GM23338 (cell line): ENCODE measurements around the gene WDR45B. TPM values are rescaled to one million over a fixed set of nuclear protein-coding genes. Genes with fewer than 3 reads are reported as not detected.

ENCODE experiments used
- ATAC-seq: fragments of 200-7000 bp; cut with Tn5 transposase; 3 replicates; pipeline ENCODE4 v1.9.1; 2020
- DNase-seq: peaks from one replicate; pipeline ENCODE4 v3.0.0-alpha.2; 2015; ENCODE audit warnings: low spot score
- H2AFZ ChIP-seq: fragments of 200-600 bp; sonication (generic); 2 replicates; pipeline ENCODE4 v1.8.0; 2016; ENCODE audit warnings: antibody characterized with exemption, mild to moderate bottlenecking, moderate library complexity
- H3F3A ChIP-seq: fragments of 200-600 bp; sonication (generic); replicated peaks from 2 replicates; pipeline ENCODE4 v1.8.0; 2017; ENCODE audit warnings: antibody characterized with exemption, mixed run types, low read depth
- H3K27ac ChIP-seq: fragments of 200-600 bp; sonication (generic); 2 replicates; pipeline ENCODE4 v1.6.1; 2016; ENCODE audit warnings: low read depth
- H3K27me3 ChIP-seq: fragments of 200-600 bp; sonication (generic); 2 replicates; pipeline ENCODE4 v1.8.0; 2016; ENCODE audit warnings: mild to moderate bottlenecking, mixed run types, moderate library complexity; ENCODE audit not compliant: insufficient read depth
- H3K36me3 ChIP-seq: fragments of 200-600 bp; sonication (generic); 2 replicates; pipeline ENCODE4 v1.8.0; 2016; ENCODE audit warnings: mild to moderate bottlenecking; ENCODE audit not compliant: insufficient read depth
- H3K4me1 ChIP-seq: fragments of 200-600 bp; sonication (generic); 2 replicates; pipeline ENCODE4 v1.8.0; 2016; ENCODE audit warnings: mild to moderate bottlenecking, moderate library complexity; ENCODE audit not compliant: insufficient read depth
- H3K4me2 ChIP-seq: fragments of 200-600 bp; sonication (generic); 2 replicates; pipeline ENCODE4 v1.7.1; 2017; ENCODE audit warnings: mixed run types
- H3K4me3 ChIP-seq: fragments of 200-600 bp; sonication (generic); 2 replicates; pipeline ENCODE4 v1.6.1; 2016; ENCODE audit warnings: mixed run types
- H3K79me2 ChIP-seq: fragments of 200-600 bp; sonication (generic); replicated peaks from 2 replicates; pipeline ENCODE4 v1.8.0; 2017; ENCODE audit warnings: mild to moderate bottlenecking; ENCODE audit not compliant: insufficient read depth
- H3K9me2 ChIP-seq: fragments of 200-600 bp; sonication (generic); 2 replicates; pipeline ENCODE4 v1.8.0; 2017; ENCODE audit not compliant: insufficient read depth
- H4K20me1 ChIP-seq: fragments of 200-600 bp; sonication (generic); replicated peaks from 2 replicates; pipeline ENCODE4 v1.8.0; 2017; ENCODE audit warnings: mild to moderate bottlenecking; ENCODE audit not compliant: insufficient read depth
- H3K27ac Mint-ChIP-seq: 2 replicates; pipeline ENCODE4 v1.8.0; 2020; ENCODE audit warnings: inconsistent platforms, mild to moderate bottlenecking, moderate library complexity, mixed read lengths
- H3K27me3 Mint-ChIP-seq: 3 replicates; pipeline ENCODE4 v1.8.0; 2022; ENCODE audit warnings: low read depth, mild to moderate bottlenecking, moderate library complexity, mixed read lengths, inconsistent platforms; ENCODE audit not compliant: insufficient read depth, poor library complexity
- H3K36me3 Mint-ChIP-seq: 3 replicates; pipeline ENCODE4 v1.8.0; 2021; ENCODE audit warnings: low read depth, mild to moderate bottlenecking, inconsistent platforms, moderate library complexity, mixed read lengths
- H3K4me1 Mint-ChIP-seq: 3 replicates; pipeline ENCODE4 v1.8.0; 2020; ENCODE audit warnings: mild to moderate bottlenecking, inconsistent platforms, mixed read lengths
- H3K4me3 Mint-ChIP-seq: 3 replicates; pipeline ENCODE4 v1.8.0; 2021; ENCODE audit warnings: moderate library complexity, mild to moderate bottlenecking, inconsistent platforms, mixed read lengths
- H3K9me3 Mint-ChIP-seq: 3 replicates; pipeline ENCODE4 v1.8.0; 2020; ENCODE audit warnings: moderate library complexity, mild to moderate bottlenecking, inconsistent platforms, mixed read lengths
- CREB1 ChIP-seq: fragments of 250-450 bp; sonication (Bioruptor Pico); IDR thresholded peaks from 2 replicates; pipeline ENCODE4 v1.5.0; 2020; ENCODE audit warnings: low read depth, mild to moderate bottlenecking, moderate library complexity
- CTCF ChIP-seq, 2 experiments: fragments of 200-600 bp in 1 of 2; sonication (generic) in 1 of 2; conservative IDR thresholded peaks; 2 replicates each; pipeline versions ENCODE4 v1.5.1 to v1.6.1; 2016 to 2017; ENCODE audit warnings: antibody characterized with exemption in 2 of 2, low read depth in 2 of 2, mild to moderate bottlenecking in 2 of 2, moderate library complexity in 1 of 2
- EZH2 ChIP-seq: fragments of 200-600 bp; sonication (generic); IDR thresholded peaks from one replicate; pipeline ENCODE4 v1.8.0; 2017; ENCODE audit warnings: antibody characterized with exemption, mild to moderate bottlenecking, low read depth; ENCODE audit not compliant: unreplicated experiment
- EZH2phosphoT487 ChIP-seq: fragments of 200-600 bp; sonication (generic); IDR thresholded peaks from one replicate; pipeline ENCODE4 v1.8.1; 2018; ENCODE audit warnings: antibody characterized with exemption; ENCODE audit not compliant: unreplicated experiment
- JUNB ChIP-seq: IDR thresholded peaks from one replicate; pipeline ENCODE4 v1.6.1; 2016; ENCODE audit warnings: antibody characterized with exemption; ENCODE audit not compliant: unreplicated experiment
- NANOG ChIP-seq: IDR thresholded peaks from 2 replicates; pipeline ENCODE4 v1.6.1; 2016; ENCODE audit warnings: antibody characterized with exemption, borderline replicate concordance
- STAT1 ChIP-seq: IDR thresholded peaks from one replicate; pipeline ENCODE4 v1.6.1; 2016; ENCODE audit warnings: antibody characterized with exemption; ENCODE audit not compliant: unreplicated experiment
- ZNF331 ChIP-seq: fragments of 250-450 bp; sonication (Bioruptor Pico); IDR thresholded peaks from 2 replicates; pipeline ENCODE4 v1.5.0; 2020; ENCODE audit warnings: low read depth, mild to moderate bottlenecking, moderate library complexity
- polyA plus RNA-seq: library from polyadenylated mRNA; unstranded; fragments of >200 nt; fragmentation: Nextera tagmentation; extraction: Ambion mirVana; gene quantifications from 2 replicates; pipeline ENCODE4 v1.2.1, GENCODE V29; 2016
- total RNA-seq: library from RNA; depleted of rRNA; stranded (reverse); fragments of >200 nt; shearing (Covaris generic); gene quantifications from 2 replicates; pipeline ENCODE4 v1.2.3, GENCODE V29; 2014
- TF ChIP-seq, protein P1 (sequence below): IDR thresholded peaks from one replicate; pipeline ENCODE4 v1.6.1; 2018; ENCODE audit warnings: antibody characterized with exemption; ENCODE audit not compliant: unreplicated experiment

Gene WDR45B
- total and polyA plus RNA-seq, 2 experiments from 2014 or later, result 69.4 to 96.4 TPM

- no peaks in the 10 kb centered on the region for H3K27me3 ChIP-seq
- H2AFZ ChIP-seq, result no peak overlapping the region
- no peaks in the 10 kb centered on the region for H3K9me2 ChIP-seq
- peaks cover 80% of the 10 kb centered on the region for H3K36me3 Mint-ChIP-seq
- peaks cover 2% of the 10 kb centered on the region for H3K79me2 ChIP-seq
- H3K36me3 ChIP-seq, result peaks cover 27% of the 10 kb centered on the region
- no peak overlapping the region for H3K4me3 ChIP-seq
- H4K20me1 ChIP-seq, result no peaks in the 10 kb centered on the region; the same call in 1 of the 2 replicates
- ATAC-seq, result no peak
- H3K4me1 Mint-ChIP-seq, result peaks cover 6% of the 10 kb centered on the region; the same call in 2 of the 3 replicates
- DNase-seq, result no peak
- H3K27me3 Mint-ChIP-seq, result peaks cover 14% of the 10 kb centered on the region
- peak overlapping the region; percentile 49; the same call in 1 of the 2 replicates for H3K27ac Mint-ChIP-seq
- TF ChIP-seq, protein P1, sequence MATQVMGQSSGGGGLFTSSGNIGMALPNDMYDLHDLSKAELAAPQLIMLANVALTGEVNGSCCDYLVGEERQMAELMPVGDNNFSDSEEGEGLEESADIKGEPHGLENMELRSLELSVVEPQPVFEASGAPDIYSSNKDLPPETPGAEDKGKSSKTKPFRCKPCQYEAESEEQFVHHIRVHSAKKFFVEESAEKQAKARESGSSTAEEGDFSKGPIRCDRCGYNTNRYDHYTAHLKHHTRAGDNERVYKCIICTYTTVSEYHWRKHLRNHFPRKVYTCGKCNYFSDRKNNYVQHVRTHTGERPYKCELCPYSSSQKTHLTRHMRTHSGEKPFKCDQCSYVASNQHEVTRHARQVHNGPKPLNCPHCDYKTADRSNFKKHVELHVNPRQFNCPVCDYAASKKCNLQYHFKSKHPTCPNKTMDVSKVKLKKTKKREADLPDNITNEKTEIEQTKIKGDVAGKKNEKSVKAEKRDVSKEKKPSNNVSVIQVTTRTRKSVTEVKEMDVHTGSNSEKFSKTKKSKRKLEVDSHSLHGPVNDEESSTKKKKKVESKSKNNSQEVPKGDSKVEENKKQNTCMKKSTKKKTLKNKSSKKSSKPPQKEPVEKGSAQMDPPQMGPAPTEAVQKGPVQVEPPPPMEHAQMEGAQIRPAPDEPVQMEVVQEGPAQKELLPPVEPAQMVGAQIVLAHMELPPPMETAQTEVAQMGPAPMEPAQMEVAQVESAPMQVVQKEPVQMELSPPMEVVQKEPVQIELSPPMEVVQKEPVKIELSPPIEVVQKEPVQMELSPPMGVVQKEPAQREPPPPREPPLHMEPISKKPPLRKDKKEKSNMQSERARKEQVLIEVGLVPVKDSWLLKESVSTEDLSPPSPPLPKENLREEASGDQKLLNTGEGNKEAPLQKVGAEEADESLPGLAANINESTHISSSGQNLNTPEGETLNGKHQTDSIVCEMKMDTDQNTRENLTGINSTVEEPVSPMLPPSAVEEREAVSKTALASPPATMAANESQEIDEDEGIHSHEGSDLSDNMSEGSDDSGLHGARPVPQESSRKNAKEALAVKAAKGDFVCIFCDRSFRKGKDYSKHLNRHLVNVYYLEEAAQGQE, result no peak
- TF ChIP-seq JUNB, result no peak
- peaks cover 9% of the 10 kb centered on the region; the same call in 2 of the 3 replicates for H3K9me3 Mint-ChIP-seq
- no peaks in the 10 kb centered on the region for H3K4me1 ChIP-seq
- no peak overlapping the region for H3K27ac ChIP-seq
- no peak overlapping the region for H3K4me2 ChIP-seq
- no peak overlapping the region for H3K4me3 Mint-ChIP-seq
- H3F3A ChIP-seq, result peaks cover 9% of the 10 kb centered on the region; the same call in 1 of the 2 replicates
These were observed 45.1 kb downstream of the WDR45B start for GRCh38 chr17:82602986-82603710.

GRCh38 chr17:82602487-82602886, 45.8 kb downstream of the WDR45B start:
- H3K27me3 Mint-ChIP-seq, result peaks cover 14% of the 10 kb centered on the region
- no peak overlapping the region for H3K4me3 Mint-ChIP-seq
- no peak overlapping the region for H3K4me2 ChIP-seq
- peaks cover 27% of the 10 kb centered on the region for H3K36me3 ChIP-seq
- H4K20me1 ChIP-seq, result no peaks in the 10 kb centered on the region; the same call in 1 of the 2 replicates
- peaks cover 5% of the 10 kb centered on the region; the same call in 2 of the 3 replicates for H3K9me3 Mint-ChIP-seq
- no peak overlapping the region for H2AFZ ChIP-seq
- peaks cover 6% of the 10 kb centered on the region; the same call in 2 of the 3 replicates for H3K4me1 Mint-ChIP-seq
- H3K9me2 ChIP-seq, result no peaks in the 10 kb centered on the region
- H3K27ac ChIP-seq, result peak overlapping the region; percentile 55; the same call in 1 of the 2 replicates
- no peak overlapping the region for H3K27ac Mint-ChIP-seq
- DNase-seq, result no peak
- no peaks in the 10 kb centered on the region for H3K4me1 ChIP-seq
- peaks cover 78% of the 10 kb centered on the region for H3K36me3 Mint-ChIP-seq
- H3F3A ChIP-seq, result peaks cover 9% of the 10 kb centered on the region; the same call in 1 of the 2 replicates
- ATAC-seq, result no peak
- H3K27me3 ChIP-seq, result no peaks in the 10 kb centered on the region
- H3K79me2 ChIP-seq, result peaks cover 9% of the 10 kb centered on the region
- H3K4me3 ChIP-seq, result no peak overlapping the region
- TF ChIP-seq EZH2 (no peak), EZH2phosphoT487 (no peak), CREB1 (CRISPR knock-in tag) (no peak), STAT1 (no peak), ZNF331 (CRISPR knock-in tag) (no peak), JUNB (no peak), NANOG (no peak), CTCF (conservative IDR thresholded peaks at IDR 0.05; ENCODE audit: low read depth in 2 of 2) (no peak)
- TF ChIP-seq, protein P1, result no peak
